GM12865 (cell line): ENCODE data around the gene A3GALT2.
A peak's percentile ranks its signal among the peaks of the same experiment; 100 is the strongest.
"Not testable (repeated sequence)": the region's sequence is repeated elsewhere in the genome, so short reads cannot be mapped to it uniquely, and the experiment has no call there.

Experiments
- DNase-seq: peaks from one replicate; pipeline ENCODE4 v3.0.0; 2010; ENCODE audit warnings: low read depth
- H3K4me3 ChIP-seq: 2 replicates; pipeline ENCODE4 v1.5.1; 2011; ENCODE audit warnings: mild to moderate bottlenecking, low read depth, low read length, control low read depth
- CTCF ChIP-seq: IDR thresholded peaks from 2 replicates; pipeline ENCODE4 v1.5.1; 2011; ENCODE audit warnings: low read length, control low read depth, low read depth, inconsistent platforms; ENCODE audit not compliant: insufficient read depth; ENCODE audit errors: missing control alignments

A3GALT2 gene

DNA sequence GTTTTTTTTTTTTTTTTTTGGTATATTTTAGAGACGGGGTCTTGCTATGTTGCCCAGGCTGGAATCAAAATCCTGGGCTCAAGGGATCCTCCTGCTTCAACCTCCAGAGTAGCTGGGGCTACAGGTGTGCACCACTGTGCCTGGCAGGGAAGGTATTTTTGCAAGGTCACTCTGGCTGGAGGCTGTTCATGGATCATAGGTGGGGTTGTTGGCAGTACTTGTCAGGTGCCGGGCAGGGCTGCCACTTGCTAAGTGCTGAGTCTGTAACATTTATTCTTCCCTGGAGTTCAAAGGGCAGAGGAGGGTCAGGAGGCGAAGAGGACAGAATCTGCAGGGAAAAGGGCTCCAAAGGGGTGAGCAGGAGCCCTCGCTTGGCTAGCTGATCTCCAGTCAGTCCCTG, 24.1 kb downstream of the A3GALT2 start:
- H3K4me3 ChIP-seq: no peak overlapping the region
- no peak for TF ChIP-seq CTCF
- DNase-seq: no peak

- TF ChIP-seq CTCF: no peak
- no peak for DNase-seq
- no peak overlapping the region for H3K4me3 ChIP-seq
These were observed 24.8 kb downstream of the A3GALT2 start for GRCh38 chr1:33296082-33296458.

DNA sequence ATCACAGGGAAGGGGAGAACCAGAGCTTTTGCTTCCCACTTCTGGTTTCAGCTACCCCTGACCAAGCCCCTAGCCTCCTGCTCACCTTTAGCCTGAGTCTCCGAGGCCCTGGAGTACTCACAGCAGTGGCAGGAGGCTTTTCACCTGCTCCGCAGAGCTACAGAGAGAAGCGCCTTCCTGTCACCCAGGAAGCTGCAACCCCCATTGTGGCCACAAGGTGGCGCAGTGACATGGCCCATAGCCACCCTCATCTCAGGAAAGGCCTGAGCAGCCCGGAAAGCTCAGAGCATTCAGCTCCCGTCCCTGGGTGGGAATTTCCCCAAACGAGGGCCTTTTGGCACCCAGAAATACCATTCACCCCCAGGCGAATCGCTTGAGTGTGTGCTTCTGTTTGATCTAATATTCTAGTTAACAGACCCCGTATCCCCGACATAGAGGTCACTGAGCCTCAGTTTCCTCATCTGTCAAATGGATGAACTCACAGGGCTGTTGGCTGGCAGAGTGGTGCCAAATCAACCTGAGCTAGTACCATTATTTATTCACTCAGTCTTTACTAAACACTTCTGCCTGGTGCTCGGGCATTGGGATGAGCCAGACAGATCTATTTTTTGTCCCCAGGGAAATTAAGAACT, 25.3 kb downstream of the A3GALT2 start:
- peak; percentile 91 for DNase-seq
- no peak overlapping the region for H3K4me3 ChIP-seq
- TF ChIP-seq CTCF: peak; percentile 98

DNA sequence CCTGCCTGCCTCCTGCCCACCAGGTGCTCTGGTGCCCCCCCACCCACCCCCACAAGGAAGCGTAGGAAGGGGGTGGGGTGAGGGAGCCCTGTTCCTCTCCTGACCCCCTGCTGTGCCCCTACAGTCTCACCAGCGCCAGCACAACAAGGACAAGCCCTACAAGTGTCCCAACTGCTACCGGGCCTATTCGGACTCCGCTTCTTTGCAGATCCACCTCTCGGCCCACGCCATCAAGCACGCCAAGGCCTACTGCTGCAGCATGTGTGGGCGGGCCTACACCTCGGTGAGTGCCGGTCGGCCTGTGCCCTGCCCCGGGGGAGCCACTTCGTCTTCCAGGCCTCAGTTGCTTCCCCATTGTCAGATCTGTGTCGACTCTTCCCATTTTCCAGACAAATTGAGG, 25.9 kb downstream of the A3GALT2 start:
- no peak for TF ChIP-seq CTCF
- H3K4me3 ChIP-seq: no peak overlapping the region
- DNase-seq: no peak

DNA sequence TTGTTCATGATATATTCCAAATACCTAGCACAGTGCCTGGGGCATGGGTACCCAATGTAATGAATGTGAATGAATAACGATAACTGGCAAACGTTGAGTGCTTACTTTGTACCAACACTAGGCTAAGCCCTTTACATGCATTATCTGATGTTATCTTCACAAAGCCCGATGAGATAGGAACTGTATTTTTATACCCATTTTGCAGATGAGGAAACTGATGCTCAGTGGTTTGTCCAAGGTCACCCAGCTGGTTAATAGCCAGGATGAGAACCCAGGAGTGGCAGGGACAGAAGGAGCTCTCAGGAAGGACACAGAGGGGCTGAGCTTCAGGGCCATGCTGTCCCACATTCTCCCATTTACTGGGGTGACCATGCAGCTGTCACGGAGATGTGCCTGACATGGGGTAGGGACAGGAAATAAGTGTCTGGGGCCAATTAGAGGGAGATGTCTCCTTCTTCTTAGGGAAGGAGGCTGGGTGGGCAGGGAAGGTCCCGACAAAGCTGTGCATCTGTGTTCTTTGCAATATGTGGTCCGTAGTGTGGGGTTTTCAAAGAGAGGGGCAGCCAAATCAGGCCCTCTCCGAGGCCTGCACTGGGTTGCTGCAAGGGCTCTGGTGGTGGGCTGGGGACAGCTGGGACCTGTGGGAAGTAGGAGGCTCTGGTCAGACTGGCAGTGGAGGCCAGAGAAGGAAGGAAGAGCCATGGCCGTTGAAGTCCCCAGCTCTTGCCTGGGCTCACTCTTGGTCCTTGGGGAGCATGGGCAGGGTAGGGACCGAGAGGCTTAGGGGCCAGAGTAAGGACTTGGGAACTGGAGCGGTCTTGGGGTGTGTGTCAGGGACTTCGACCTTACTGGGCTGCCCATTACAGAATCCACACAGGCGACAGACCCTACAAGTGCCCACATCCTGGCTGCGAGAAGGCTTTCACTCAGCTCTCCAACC, 26.6 kb downstream of the A3GALT2 start:
- no peak for TF ChIP-seq CTCF
- no peak for DNase-seq
- no peak overlapping the region for H3K4me3 ChIP-seq

DNA sequence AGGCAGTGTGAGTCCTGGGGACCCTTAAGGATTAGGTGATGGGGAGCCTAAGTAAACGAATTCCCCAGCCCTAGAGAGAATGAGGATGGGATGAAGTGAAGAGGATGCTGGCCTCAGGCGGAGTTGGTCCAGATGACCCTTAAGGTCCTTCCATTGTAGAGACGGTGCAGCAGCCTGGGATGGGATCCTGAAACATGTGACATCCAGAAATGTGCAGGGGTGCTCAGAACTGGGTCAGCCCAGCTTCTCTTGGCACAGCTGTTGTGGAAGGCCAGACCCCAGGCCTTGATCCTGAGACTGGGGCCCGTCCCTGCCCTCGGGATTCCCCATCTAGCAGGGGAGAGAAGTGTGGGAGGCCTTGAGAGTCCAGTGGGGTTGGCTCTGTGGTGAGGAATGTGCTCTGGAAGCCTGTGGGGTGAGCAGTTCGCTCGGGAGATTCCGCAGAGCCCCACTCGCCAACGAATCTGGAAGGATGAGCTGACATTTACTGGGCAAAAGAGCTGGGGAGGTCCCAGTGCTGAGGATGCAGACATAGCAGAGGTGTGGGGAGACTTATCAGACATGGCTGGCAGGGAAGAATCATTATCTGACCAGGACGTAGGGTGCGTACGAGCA, 28.1 kb downstream of the A3GALT2 start:
- no peak for TF ChIP-seq CTCF
- no peak for DNase-seq
- no peak overlapping the region for H3K4me3 ChIP-seq

- H3K4me3 ChIP-seq, DNase-seq: not testable (repeated sequence)
These were observed 30.3 kb downstream of the A3GALT2 start for GRCh38 chr1:33290615-33291014.
